Fibroblast of the aortic adventitia (primary cell): ENCODE results near the gene ABCC11. TPM values are rescaled to one million over a fixed set of nuclear protein-coding genes. Genes with fewer than 3 reads are reported as not detected.

Source experiments
- DNase-seq: peaks from one replicate; pipeline ENCODE4 v3.0.0-alpha.2; 2010; ENCODE audit warnings: low read depth
- H3K4me3 ChIP-seq: 2 replicates; pipeline ENCODE4 v1.5.1; 2011; ENCODE audit warnings: low read depth, mild to moderate bottlenecking, control low read depth, low read length, moderate library complexity
- CTCF ChIP-seq: IDR thresholded peaks from 2 replicates; pipeline ENCODE4 v1.5.1; 2011; ENCODE audit warnings: mild to moderate bottlenecking, low read length, control low read depth, inconsistent platforms; ENCODE audit not compliant: insufficient read depth
- total RNA-seq: library from RNA; depleted of rRNA; stranded (reverse); fragments of >200 nt; gene quantifications from 2 replicates; pipeline ENCODE4 v1.2.3, GENCODE V29; 2012; ENCODE audit warnings: low replicate concordance

Gene ABCC11
- total RNA-seq, 1 donor: 0.09 TPM

DNA sequence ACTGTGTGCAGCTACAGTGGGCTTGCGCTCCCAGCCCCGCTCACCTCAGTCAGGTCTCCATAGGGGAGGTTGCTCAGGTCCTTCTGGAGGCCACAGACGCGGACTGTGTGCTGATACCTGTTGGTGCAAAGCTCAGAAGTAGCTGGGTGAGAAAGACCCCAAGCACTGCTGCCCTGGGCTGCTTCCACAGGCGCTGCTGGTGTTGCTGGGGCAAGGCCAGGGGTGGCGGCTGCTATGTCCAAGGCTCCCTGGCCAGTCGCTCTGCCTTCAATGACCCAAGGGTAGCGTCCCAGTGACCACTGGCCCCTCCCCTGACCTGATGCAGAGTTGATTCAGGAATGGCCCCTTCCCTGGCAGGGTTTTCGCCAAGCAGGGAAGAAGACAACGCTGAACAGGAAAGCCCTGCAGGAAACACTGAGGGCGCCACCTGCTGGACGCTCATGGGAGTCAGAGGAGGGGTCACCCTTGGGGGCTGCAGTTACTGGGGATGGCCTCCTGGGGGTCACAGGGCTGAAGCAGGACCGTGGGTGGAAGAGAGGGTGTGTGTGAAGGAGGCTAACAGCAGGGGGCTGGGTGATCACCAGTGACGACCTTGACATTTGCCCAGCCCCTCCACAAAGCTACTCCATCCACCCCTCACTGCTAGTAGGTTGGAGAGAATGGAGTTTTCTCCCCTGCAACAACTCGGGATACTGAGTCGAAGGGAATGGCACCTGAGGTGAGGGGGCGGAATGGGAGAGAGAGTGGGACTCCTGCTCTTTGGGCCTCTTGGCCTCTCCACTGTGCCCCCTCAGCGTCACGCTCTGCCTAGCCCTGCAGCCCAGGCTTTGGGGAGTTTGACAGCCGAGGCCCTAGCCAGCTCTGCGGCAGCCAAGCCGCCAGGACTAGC lies 129.9 kb downstream of the ABCC11 start:
- H3K4me3 ChIP-seq: no peak overlapping the region
- TF ChIP-seq CTCF: peak; percentile 70
- peak; percentile 34 for DNase-seq

Other genes with a start within 250 kb of the ABCC11 start
- not detected in 2 replicates for gene ABCC12, start 91.5 kb downstream of the ABCC11 start, total RNA-seq
- 28.3 and 49.3 TPM in 2 replicates for gene LONP2, start 3.2 kb downstream of the ABCC11 start, total RNA-seq
- gene SIAH1, start 137.9 kb upstream of the ABCC11 start, total RNA-seq: 31.6 and 36.5 TPM in 2 replicates